ENCODE measurements around the gene LLGL2.

The LLGL2 gene

DNA sequence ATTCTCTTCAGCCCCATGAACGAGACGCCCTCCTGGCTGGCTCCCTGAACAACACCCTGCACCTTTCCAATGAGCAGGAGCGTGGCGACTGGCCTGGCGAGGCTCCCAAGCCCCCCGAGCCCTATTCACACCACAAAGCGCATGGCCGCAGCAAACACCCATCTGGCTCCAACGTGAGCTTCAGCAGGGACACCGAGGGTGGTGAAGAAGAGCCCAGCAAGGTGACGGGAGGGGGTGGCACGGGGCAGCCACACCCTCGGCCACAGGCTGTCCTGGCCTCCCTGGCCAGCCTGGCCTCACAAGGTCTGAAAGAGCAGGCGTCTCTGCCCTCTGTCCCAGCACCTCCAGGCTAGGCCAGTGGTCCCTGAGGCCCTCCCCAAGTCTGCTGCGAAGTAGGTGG lies 33.8 kb upstream of the LLGL2 start:
- no peak for DNase-seq

DNA sequence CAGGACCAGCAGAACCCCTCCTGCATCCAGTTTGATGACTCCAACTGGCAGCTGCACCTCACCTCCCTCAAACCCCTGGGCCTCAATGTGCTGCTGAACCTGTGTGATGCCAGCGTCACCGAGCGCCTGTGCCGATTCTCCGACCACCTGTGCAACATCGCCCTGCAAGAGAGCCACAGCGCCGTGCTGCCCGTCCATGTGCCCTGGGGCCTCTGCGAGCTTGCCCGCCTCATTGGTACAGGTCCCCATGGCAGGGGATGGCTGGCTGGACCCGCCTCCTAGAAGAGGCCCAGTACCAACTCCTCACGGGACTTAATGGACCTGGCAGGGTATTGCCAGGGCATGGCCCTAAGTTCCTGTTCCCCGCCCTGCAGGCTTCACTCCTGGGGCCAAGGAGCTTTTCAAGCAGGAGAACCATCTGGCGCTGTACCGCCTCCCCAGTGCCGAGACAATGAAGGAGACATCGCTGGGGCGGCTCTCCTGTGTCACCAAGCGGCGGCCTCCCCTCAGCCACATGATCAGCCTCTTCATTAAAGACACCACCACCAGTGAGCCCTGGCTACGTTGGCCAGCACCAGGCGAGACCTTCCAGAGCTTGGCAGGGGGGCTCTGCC lies 32.8 kb upstream of the LLGL2 start:
- DNase-seq = no peak

GRCh38 chr17:75493476-75494129 lies 31.9 kb upstream of the LLGL2 start:
- DNase-seq = no peak

DNA sequence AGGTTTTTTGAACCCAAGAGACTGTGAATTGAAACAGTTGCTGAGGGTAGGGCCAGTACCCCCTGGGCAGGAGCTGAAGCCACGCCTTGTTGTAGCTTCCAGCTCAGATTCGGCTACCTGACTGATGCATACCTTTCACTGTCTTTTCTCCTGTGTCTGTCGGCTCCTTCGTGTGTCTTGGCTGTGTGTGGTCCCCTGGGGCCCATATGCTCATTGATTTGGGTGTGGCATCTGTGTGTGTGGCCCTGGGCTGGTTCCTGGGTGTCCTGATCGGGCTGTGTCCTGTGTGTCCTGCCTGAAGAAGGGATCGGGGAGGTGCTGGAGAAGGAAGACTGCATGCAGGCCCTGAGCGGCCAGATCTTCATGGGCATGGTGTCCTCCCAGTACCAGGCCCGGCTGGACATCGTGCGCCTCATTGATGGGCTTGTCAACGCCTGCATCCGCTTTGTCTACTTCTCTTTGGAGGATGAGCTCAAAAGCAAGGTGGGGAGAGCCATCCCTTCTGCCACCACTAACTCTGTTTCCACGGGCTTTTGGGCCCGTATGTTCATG lies 31.1 kb upstream of the LLGL2 start:
- no peak for DNase-seq

- no peak for DNase-seq
These were observed 29.5 kb upstream of the LLGL2 start for GRCh38 chr17:75496005-75496404.

DNA sequence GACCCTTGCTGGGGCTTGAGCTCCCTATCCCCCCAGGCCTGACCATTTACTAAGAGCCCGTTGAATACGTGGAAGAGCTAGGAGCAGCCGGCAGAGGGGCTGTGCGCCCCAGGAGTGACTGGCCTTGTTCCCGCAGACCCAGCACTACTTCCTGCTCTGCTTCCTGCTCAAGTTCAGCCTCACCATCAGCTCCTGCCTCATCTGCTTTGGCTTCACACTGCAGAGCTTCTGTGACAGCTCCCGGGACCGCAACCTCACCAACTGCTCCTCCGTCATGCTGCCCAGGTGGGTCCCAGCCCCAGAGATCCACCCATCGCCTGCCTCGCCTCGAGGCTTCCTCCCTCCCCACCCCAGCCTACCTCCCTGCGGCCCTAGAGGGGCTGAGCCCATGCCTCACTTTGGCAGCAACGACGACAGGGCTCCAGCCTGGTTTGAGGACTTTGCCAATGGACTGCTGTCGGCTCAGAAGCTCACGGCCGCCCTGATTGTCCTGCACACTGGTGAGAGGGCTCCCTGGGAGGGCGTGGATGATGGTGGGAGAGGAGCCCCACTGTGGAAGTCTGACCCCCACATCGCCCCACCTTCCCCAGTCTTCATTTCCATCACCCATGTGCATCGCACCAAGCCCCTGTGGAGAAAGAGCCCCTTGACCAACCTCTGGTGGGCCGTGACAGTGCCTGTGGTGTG lies 27.3 kb upstream of the LLGL2 start:
- no peak for DNase-seq

DNA sequence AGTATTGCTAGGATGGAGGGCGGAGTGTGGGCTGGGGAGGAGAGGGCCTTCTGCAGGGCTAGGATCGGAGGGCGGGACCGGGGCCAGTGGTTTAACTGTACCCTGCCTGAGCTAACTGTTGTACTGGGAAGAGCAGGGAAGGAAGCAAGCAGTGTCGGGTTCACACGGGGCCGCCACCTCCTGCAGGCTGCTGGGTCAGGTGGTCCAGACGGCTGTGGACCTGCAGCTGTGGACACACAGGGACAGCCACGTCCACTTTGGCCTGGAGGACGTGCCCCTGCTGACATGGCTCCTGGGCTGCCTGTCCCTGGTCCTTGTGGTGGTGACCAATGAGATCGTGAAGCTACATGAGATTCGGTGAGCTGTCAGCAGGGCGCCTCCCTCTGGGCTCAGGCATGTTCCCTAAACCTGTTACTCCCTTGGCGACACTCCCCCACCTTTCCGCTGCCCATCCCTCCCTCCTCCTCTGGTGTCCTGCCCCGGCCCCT lies 26.7 kb upstream of the LLGL2 start:
- no peak for DNase-seq

- no peak for DNase-seq
These were observed 26.0 kb upstream of the LLGL2 start for GRCh38 chr17:75499313-75500022.

DNA sequence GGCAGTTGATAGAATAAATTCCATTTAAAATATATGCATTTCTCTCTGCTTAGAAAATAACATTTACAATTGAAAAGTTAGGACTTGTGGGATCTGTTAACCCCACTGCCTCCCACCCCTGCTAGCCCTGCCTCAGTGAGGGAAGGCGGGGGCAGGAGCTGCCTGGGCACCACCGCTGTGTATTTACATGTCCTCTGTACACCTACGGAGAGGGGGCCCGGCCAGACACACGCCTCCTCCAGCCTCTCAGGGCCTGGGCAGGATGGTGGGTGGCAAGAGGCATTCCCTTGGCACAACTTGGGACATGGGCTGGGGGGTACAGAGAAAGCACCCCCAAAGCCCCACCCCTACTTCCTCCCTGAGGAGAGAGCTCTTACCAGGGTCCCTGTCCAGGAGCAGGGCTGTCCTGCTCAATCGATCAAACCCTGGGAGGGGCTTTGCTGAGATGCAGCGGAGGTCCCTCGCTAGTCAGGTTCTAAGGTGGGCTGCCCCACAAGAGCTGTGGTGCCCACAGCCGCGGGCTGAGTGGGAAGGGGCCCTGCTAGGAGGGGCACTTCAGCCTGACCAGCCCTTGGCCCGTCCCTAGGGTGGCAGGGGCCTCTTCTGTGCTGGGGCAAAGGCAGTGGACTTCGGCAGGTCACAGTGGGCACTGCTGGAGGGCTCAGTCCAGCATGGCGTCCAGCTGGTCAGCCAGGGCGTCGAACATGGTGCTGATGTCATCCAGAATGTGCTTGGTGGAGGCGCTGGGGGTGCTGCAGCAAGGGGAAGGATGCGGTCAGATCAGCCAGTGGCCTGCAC lies 24.9 kb upstream of the LLGL2 start:
- no peak for DNase-seq

GRCh38 chr17:75501378-75502071 lies 24.0 kb upstream of the LLGL2 start:
- DNase-seq = no peak

DNA sequence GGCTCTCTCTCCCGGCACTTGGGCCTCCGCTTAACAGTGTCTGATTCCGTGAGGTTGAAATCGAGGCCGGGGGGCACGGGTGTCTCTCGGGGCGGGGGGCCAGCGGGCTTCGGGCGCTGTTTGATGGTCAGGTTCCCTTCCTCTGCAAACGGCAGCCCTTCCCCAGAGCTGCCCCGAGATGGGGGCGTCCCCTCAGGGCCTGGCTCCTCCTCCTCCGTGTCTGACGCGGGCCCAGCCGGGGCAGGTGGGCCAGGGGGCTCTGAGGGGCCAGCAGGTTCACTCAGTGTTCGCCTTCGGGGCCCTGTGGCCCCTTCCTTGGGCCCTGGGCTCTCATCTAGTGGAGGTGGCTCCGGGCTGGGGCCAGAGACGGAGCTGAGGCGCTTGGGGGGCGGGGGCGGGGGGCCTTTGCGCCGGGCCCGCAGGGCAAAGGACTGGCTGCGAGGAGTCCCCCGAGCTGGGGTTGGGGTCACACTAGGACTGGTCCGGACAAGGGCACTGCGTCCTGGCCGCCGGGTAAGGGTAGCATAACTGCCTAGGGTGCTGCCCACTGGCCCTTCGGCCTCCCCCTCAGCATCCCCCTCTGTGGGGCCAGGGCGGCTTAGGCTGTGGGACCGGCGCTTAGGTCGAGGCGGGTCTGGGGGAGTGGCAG lies 23.3 kb upstream of the LLGL2 start:
- DNase-seq = no peak

GRCh38 chr17:75502721-75503329 lies 22.7 kb upstream of the LLGL2 start:
- no peak for DNase-seq

DNA sequence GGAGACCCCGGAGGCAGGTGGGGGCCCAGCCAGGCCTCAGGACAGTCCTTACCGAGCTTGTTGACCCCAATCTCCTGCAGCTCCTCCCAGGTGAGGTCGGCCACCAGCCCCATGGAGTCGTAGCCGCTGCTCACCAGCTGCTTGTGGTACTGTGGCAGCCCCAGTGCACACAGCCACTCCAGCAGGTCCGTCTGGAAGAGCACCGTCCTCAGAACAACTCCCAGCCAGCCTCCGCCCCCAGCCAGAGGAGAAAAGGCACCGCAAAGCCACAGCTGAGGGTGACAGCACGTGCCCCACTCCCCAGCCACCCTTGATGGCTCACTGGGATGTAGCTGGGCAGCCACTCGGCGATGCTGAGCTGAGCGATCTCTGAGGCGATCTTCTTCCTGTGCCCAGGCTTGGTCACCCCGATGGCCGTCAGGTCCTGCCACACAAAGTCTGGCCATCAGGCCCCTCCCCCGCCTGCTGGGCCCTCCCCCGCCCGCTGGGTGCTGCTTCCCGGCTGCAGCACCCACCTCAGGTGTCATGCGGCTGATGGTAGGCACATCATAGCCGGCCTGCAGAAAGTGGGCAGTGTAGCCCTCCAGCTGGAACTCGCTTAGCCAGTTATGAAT lies 22.1 kb upstream of the LLGL2 start:
- no peak for DNase-seq

GRCh38 chr17:75503976-75504346 lies 21.5 kb upstream of the LLGL2 start:
- DNase-seq = no peak

DNA sequence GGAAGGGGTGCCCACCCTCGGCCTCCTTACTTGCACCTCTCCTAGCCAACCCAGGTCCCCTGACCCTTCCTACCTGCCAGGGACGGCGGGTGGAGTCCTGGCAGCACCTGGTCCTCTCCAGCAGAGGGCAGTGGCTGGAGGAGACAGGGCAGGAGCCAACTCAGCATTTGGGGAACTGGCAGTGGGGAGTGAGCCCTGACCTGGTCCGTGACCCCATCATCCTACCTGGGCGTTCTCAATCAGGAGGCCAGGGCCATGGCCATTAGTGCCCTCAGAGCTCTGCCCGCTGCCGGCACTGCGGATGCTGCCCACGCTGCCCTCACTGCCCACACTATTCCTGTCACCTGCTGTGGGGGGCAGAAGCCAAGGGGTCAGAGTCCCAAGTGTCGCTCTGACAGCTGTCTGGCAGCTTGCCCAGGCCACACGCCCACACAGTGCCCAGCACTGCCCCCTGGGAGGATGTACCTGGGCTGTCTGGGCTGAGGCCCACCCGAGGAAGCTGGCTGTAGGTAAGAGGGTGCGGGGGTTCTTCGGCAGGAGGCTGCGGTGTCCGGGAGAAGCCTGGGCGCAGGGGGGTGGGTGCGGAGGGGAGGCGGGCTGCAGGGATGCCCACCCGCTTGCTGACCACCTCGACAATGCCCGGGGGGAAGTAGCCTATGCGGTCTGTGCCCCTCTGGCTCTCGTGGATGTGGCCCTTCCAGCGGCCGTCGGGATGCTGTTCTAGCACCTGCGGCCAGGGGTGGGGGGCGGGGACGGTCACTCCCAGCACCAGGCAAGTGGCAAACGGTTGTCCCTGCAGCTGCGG lies 20.9 kb upstream of the LLGL2 start:
- DNase-seq = peak; percentile 38

DNA sequence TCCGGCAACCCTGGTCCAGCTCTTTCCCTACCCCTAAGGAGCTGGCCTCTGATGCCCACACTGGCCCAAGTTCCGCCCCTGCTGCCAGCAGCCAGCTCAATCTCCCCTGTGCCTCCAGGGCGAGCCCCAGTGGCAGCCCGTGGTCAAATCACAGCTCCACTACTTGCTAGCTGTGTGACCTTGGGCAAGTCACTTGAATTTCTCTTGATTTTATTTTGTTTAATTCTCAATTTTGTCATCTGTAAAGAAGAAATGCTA lies 20.4 kb upstream of the LLGL2 start:
- no peak for DNase-seq

GRCh38 chr17:75505640-75506039 lies 19.9 kb upstream of the LLGL2 start:
- DNase-seq = no peak

- no peak for DNase-seq
These were observed 19.4 kb upstream of the LLGL2 start for GRCh38 chr17:75506134-75506533.

DNA sequence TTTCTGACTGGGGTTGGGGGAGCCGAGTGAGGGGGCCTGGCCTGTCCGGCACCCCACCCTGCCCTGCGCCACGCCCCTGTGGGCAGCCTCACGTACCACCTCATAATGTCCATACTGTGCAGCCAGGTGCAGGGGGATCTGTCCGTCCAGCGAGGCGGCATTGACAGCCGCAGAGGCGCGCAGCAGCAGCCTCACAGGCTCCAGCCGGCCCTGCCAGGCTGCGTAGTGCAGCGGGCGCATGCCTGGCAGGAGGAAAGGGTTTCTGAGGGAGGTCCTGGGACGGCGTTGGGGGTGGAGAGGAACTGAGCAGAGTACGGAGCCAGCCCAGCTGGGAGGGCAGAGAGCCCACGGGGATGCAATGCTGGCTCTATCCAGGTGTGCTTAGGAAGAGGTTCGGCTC lies 18.6 kb upstream of the LLGL2 start:
- DNase-seq = no peak

Measured in central memory CD4-positive, alpha-beta T cell (primary cell).